Measurements from ENCODE around the gene S100A14. TPM values are rescaled to one million over a fixed set of nuclear protein-coding genes. Genes with fewer than 3 reads are reported as not detected.

The S100A14 gene
- total and polyA plus RNA-seq, 2 of the 13 experiments (the other 11 are each of a cell fraction or from before 2014, with no cell fraction given), result 1.4 to 7.7 TPM

- no peak for TF ChIP-seq ZSCAN5A (CRISPR knock-in tag; IDR thresholded peaks at IDR 0.05; ENCODE audit: borderline replicate concordance)
- TF ChIP-seq IKZF1 (IDR thresholded peaks at IDR 0.05), result no peak
- peak; percentile 46; the same call in 1 of the 2 replicates for TF ChIP-seq ZNF414 (CRISPR knock-in tag; IDR thresholded peaks at IDR 0.05)
- TF ChIP-seq ZBTB44 (CRISPR knock-in tag; IDR thresholded peaks at IDR 0.05), result no peak
- no peak for TF ChIP-seq SCMH1 (CRISPR knock-in tag; IDR thresholded peaks at IDR 0.05; ENCODE audit: borderline replicate concordance)
- TF ChIP-seq KLF16 (CRISPR knock-in tag; IDR thresholded peaks at IDR 0.05), result peak in 1 of 2 experiments; percentile 41; a peak in 2 of 4 replicates
- no peak for TF ChIP-seq MAFK (conservative IDR thresholded peaks at IDR 0.05 in 1 of 2, IDR thresholded peaks at IDR 0.05 in 1 of 2; ENCODE audit: low read length in 2 of 2)
- TF ChIP-seq REPIN1 (CRISPR knock-in tag; IDR thresholded peaks at IDR 0.05; ENCODE audit: borderline replicate concordance, low read depth), result 0 out of 2 replicates have a peak, but pooled peaks have one; percentile 17
- no peak for TF ChIP-seq ZNF124 (CRISPR knock-in tag; IDR thresholded peaks at IDR 0.05)
- no peak for TF ChIP-seq ATM (IDR thresholded peaks at IDR 0.05; ENCODE audit: borderline replicate concordance)
- no peak for TF ChIP-seq TP53 (CRISPR knock-in tag; conservative IDR thresholded peaks at IDR 0.05)
- peak; percentile 7; the same call in 1 of the 2 replicates for TF ChIP-seq MNT (IDR thresholded peaks at IDR 0.05)
- peak; percentile 59 for TF ChIP-seq YY1 (IDR thresholded peaks at IDR 0.05; ENCODE audit: insufficient read depth, insufficient replicate concordance, low read depth, low read length)
- TF ChIP-seq MXD1 (CRISPR knock-in tag; IDR thresholded peaks at IDR 0.05), result no peak
- TF ChIP-seq GLI4 (CRISPR knock-in tag; IDR thresholded peaks at IDR 0.05; ENCODE audit: borderline replicate concordance), result no peak
- TF ChIP-seq, protein P1, sequence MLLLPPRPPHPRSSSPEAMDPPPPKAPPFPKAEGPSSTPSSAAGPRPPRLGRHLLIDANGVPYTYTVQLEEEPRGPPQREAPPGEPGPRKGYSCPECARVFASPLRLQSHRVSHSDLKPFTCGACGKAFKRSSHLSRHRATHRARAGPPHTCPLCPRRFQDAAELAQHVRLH (CRISPR knock-in tag; IDR thresholded peaks at IDR 0.05; ENCODE audit: borderline replicate concordance, low read depth), result peak; percentile 56; the same call in 1 of the 2 replicates
- TF ChIP-seq ZNF30 (CRISPR knock-in tag; IDR thresholded peaks at IDR 0.05), result no peak
- TF ChIP-seq ZNF24 (IDR thresholded peaks at IDR 0.05), result no peak
- no peak for TF ChIP-seq ZNF275 (CRISPR knock-in tag; IDR thresholded peaks at IDR 0.05; ENCODE audit: borderline replicate concordance)
- no peak for TF ChIP-seq PTBP1 (IDR thresholded peaks at IDR 0.05; ENCODE audit: low read depth, low read length, poor library complexity, severe bottlenecking)
- TF ChIP-seq TOE1 (CRISPR knock-in tag; IDR thresholded peaks at IDR 0.05), result no peak
Observed at GRCh38 chr1:153608742-153609584, 7.2 kb downstream of the S100A14 start (continued).

Data from HepG2 (cell line).